ELF-1 (cell line): Measurements from ENCODE around the gene KICS2.
"Not testable (repeated sequence)": the region's sequence is repeated elsewhere in the genome, so short reads cannot be mapped to it uniquely, and the experiment has no call there.

Experiments
- DNase-seq: peaks from one replicate; pipeline ENCODE4 v3.0.0-alpha.2; 2016; ENCODE audit warnings: low read depth, low spot score

Gene KICS2

DNA sequence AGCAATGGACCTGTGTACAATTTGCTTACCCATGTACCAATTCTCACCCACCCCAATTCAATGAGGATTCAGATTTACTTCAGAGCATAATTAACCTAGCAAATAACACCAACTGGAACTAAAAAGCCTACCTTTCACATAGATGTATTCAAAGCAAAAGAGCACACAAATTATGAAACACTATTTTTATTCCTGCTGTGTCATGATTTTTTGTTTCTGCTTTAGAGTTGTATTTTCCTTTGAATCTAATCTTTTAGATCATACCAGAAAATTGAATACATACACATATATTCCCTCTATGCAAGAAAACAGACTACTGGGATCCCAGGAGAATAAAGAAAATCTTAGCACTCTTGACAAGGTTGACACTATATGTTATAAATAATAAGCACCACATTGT lies 5.9 kb downstream of the KICS2 start:
- DNase-seq = no peak

DNA sequence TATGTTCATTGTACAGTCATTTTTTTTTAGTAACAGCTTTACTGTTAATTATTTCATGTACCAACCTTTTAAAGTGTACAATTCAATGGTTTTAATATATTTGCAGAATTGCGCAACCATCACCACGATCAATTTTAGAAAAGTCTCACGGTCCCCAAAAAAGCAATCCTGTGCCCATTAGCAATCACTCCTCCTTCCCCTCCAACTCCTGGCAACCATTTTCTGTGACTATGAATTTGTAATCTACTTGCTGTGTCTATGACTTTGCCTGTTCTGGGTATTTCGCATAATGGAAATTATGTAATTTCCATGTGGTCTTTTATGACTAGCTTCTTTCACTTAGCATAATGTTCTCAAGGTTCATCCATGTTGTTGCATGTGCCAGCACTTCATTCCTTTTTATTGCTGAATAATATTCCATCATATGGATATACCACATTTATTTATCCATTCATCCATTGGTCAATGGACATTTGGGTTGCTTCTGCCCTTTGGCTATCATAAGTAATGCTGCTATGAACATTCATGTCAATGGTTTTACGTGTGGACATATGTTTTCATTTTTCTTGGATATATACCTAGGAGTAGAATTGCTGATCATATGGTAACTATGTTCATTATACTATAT lies 9.9 kb downstream of the KICS2 start:
- DNase-seq = no peak

DNA sequence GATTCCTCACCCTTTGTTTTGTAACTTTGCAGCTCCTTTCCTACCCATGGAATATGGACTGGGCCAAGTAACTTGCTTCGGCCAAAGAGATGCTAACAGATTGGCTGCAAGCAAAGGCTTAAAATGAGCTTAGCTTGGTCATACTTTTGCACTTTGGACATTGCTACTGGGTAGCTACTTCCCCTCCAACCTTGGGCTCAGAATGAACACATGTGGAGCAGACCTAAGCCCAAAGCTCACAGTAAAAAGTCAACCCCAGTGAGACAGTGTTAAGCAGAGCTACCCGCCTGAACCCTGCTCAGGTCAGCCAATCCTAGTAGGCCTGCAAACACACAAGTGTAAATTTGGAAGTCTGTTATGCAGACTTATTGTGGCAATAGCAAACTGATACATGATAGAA lies 14.6 kb downstream of the KICS2 start:
- DNase-seq = no peak

DNA sequence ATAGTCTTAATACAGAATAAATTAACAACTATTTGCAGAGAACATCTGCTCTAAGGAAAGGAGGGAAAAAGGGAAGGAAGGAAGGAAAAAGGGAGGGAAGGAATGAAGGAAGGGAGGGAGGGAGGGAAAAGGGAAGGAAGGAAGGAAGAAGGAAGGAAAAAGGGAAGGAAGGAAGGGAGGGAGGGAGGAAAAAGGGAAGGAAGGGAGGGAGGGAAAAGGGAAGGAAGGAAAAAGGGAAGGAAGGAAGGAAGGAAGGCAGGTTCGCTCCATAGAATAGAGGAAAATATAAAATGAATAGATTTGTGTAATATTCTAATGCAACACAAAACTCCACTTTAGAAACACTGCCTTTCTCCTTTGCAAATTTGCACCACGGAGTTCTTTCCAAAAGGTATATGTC lies 16.6 kb downstream of the KICS2 start:
- DNase-seq = no peak

DNA sequence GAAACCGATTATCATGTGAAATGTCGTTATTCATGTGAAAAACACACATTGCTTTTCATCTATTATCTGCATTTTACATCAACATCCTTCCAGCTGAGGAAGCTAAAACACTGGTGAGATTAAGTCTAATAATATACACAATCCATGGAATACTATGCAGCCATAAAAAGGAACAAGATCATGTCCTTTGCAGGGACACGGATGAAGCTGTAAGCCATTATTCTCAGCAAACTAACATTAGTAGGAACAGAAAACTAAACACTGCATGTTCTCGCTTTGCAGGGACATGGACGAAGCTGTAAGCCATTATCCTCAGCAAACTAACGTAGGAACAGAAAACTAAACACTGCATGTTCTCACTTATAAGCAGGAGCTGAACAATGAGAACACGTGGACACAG lies 18.3 kb downstream of the KICS2 start:
- no peak for DNase-seq

DNA sequence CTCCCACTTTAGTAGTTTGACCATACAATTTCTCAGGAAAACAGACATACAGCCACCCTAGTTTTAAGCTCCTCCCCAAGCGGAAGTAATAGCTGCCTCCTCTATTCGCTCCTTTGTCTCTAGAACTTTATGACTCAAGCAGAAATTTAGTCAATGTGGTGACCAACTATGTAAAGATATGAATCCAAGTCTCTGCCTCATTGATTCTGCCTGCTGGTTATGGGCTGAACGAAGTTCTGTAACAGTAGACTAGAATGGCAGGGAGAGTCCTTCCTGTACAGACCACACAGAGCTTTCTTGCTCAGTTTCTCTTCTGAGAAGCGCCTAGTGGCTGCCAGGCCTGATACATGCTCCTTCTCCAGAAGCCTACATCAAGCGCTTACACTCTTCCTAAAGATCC lies 19.1 kb downstream of the KICS2 start:
- no peak for DNase-seq

DNA sequence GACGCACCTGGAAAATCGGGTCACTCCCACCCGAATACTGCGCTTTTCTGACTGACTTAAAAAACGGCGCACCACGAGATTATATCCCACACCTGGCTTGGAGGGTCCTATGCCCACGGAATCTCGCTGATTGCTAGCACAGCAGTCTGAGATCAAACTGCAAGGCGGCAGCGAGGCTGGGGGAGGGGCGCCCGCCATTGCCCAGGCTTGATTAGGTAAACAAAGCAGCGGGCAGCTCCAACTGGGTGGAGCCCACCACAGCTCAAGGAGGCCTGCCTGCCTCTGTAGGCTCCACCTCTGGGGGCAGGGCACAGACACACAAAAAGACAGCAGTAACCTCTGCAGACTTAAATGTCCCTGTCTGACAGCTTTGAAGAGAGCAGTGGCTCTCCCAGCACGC lies 26.3 kb downstream of the KICS2 start:
- not testable (repeated sequence) for DNase-seq

DNA sequence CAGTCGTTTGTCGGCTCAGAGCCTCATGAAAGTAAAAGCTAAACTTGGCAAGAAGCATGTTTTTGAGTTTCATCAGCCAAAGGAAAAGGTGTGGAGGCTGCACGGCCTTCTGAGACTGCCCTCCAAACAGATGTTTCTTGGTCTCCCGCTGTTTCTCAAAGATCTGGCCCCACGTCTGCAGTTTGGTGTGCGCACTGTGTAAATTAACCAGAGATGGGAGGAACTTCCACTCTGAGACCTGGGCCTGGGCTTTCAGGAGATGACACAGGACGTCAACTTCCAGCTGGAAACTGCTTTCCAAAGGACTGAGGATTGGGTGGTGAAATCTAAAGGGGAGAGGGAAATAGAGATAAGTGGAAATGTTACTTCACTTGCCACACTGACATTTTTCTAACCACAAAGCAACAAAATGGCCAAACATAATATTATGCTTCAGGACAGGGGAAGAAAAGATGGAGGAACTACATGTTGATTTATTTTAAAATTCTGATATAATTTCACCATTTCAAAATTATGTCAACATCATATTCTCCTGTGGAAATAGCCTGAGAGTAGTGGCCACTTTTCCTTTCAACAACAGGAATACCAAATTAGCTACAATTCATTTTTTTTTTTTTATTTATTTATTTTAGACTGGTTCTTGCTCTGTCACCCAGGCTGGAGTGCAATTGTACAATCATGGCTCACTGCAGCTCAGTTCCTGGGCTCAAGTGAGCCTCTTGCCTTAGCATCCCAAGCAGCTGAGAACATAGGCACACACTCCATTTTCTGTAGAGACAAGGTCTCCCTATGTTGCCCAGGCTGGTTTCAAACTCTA lies 27.6 kb downstream of the KICS2 start:
- DNase-seq = no peak

DNA sequence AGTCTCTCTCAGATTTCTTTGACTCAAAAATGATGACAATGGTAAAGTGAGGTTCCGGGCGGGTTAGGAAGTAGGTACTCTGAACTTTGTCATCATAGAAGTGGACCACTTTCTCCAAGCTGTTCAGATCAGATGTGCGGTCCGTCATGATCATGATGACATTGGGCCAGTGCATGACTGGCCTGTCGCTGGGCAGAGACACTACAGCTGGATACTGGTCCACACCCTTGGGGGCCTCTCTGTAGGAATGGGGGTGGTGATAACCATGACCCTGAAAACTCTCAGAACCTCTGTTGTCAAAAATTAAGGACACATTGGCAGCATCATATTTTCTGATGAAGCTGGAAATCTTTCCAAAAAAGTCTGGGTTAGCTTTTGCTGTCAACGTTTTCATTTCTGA lies 28.2 kb downstream of the KICS2 start:
- no peak for DNase-seq

DNA sequence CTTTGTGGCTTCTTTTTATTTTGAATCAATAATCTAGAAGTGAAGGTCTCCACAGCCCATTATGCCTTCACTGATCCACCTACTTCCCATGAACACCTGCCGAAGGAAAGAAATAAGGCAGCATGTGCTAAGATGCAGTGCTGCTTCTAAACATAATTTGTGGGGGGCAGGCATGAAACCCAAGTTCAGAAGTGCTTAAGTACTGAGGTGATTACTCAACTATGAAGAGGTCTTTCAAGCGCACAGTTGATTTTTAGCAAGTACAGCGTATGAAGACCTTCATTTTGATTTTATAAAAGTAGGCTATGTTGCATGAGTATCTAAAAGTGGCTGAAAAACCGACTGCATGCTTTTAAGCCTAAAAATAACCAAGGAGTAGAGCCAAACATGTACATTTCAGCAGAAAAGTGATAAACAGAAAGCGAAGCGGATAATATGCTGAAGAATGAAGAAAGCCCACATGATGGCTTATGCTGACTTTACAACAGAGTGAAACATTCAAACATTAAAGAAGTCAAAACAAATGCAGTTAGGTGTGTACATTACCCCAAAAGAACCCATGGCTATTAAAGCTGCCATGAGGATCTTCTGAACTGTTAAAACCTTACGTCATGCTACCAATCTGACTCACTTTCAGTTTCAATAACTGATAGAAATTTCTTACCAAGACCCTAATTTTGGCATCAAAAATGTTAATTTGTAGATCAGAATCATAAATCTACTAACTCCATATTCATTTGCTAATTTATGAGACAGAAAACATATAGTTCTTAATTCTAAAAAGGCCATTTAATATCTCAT lies 29.3 kb downstream of the KICS2 start:
- DNase-seq = no peak

DNA sequence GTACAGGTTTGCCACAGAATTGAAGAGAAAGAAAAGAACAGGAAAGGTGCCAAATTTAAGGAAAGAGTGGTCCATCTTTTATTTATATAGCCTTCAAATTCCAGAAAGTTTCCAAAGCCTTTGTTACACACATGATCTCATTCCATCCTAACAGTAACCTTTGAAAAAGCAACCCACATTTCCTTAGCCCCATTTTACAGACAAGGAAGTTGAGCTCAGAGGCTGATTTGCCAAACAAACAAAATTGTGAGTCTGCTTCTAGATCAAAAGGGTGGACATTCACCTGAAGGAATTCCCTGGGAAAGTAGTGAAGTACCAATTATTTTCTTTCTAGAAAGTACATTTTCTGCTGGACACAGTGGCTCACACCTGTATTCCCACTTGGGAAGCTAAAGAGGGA lies 32.0 kb downstream of the KICS2 start:
- DNase-seq = no peak

DNA sequence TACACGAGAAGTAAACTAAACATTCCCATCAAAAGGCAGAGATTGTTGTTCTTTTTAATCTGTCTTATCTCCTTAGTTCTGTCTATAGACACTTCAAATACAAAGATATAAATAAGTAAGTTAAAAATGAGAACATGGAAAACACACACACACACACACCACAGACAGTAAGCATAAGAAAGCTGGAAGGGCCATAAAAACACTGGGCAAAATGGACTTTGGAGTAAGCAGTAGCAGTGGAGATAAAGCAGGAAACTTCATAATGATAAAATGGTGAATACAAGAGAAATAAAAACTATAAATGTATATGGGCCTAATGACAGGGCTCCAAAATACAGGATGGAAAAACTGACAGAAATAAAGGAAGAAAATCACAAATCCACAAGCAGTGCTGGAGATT lies 32.6 kb downstream of the KICS2 start:
- DNase-seq = no peak

DNA sequence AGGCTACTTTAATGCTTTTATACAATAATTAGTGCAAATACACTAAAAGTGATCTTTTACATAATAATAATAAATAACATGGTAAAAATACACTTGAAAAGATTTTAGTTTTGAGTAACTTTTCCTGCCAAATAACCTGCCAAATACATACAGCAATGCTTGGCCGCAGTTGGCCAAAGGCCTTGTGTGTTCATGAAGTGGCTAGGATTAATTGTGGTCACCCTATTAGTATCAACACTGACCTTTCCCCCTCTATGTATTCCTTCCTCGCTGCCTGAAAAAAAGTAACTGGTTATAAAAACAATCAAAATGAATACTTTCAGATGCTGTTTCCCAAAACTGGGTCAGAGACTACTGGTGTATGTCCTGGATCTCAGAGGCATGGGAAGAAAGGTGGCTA lies 34.3 kb downstream of the KICS2 start:
- DNase-seq = no peak

DNA sequence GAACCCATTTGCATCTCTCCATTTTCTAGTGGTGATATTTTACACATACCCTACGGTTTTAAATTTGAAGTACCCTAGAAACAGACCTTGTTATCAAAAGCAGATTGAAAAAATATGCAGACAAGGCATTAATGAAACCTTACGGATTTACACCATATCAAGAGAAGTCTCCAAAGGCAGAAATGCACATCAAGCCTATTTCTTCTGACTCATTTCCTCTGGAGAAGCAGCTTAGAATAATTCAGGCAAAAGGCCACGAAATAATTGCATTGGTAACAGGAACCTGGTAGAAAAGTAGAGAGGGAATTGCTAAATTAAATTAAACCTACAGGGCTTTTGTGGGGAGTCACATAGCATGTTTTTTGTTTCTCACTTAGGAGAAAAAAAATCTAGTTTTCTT lies 34.7 kb downstream of the KICS2 start:
- no peak for DNase-seq

DNA sequence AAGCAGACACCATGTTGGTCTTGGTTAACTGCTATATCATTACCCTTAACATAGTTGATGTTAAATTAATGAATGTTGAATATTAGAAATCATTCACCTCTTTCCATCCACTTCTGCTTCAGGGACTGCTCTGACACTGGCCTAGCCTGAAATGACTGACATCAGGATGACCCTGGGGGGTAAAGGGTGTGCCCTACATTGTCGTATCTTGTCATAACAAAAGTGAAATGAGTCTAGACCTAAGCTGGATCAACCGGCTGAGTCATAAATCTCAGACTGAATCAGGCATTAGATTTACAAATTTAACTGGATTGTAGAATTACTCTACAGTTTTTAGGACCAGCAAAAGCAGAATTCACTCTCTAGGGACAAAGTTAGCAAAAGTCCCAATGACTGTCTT lies 35.3 kb downstream of the KICS2 start:
- no peak for DNase-seq

DNA sequence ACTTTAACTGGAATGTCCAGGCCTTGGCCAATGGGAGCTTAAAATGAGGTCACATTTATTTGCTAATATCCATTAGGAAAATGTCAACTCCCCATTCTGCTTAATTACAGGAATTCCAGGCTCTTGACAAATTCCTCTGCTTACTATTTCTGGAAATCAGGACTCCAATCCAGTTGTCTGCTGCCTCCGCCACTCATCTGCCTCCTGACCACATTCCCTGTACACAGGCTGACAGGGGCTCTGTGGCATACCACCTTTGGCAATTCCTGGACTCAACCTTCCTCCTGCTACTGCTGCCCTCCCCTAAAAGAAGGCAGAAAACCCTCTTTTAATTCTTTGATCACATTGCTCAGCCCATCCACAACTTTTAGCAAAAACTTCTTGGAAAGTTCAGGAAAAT lies 37.9 kb downstream of the KICS2 start:
- DNase-seq = no peak

DNA sequence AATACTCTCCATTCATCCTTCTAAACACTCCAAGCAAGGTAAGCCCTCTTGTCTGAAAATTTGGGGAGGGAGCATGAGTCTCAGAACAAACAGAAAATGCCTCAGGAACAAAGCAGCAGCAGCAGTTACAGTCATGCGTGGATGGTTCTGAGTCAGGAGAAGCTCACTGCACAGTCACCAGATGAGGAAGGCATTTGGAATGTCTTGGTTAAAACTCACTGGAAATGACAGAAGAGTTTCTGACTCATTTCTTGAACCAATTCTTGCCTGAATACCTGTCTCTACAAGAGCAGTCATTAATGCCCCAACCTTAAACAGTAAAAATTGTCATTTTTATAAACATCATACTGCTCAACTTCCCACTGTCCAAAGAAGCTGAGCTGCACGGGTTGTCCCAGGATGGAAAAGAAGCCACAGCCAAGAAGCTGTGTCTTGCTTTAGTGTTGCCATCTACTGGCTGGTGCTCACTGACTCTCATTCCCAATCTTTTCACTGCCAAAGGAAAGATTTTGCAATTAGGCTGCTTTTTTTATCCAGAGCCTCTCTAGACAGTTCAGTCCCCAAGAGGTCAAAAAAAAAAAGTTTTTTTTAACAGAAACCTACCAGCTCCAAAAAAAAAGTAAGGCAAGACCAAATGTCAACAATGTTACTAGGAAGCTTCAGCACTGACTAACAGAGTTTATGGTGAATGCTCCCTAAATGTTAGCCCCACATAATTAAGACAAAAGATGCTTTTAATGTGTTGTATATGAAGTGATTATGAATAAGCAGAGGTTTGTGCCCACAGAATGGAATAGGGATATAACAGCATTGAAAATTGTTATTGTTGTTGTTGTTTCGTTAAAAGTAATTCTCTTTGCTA lies 40.4 kb downstream of the KICS2 start:
- DNase-seq = peak; percentile 40

DNA sequence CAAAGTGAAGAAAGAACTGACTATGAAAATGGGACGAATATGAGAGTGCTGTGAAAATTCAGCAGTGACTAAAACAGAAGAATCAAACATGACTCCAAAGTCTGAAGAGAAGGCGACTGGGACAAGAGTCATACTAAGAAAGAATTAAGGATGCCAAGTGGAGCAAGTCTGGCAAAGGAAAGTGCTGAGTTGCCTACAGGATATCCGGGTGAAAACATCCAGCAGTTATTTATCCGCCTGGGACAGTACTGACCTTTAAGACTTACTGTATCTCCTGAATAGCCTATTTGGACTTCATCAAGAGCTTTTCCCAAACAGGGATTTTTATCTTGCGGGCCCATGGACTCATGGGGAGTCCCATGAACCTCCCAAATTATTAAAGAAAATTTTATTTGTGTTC lies 41.1 kb downstream of the KICS2 start:
- DNase-seq = no peak

DNA sequence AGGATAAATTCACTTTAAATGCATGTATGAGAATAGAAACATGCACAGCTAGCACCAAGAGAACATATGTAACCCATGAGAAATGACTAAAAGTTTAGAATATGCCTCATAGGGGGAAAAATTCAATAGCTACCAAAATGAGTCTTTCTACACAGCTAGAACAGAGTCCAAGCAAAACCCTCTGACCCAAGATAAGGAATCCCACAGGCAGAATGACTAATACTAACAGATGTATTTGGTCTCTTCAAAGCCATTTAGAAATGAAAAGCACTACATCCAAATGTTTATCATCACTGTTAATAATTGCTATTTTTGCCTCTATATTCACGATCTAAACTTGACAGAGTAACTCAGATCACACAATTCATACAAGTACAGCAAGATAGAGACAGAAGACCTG lies 44.0 kb downstream of the KICS2 start:
- no peak for DNase-seq

DNA sequence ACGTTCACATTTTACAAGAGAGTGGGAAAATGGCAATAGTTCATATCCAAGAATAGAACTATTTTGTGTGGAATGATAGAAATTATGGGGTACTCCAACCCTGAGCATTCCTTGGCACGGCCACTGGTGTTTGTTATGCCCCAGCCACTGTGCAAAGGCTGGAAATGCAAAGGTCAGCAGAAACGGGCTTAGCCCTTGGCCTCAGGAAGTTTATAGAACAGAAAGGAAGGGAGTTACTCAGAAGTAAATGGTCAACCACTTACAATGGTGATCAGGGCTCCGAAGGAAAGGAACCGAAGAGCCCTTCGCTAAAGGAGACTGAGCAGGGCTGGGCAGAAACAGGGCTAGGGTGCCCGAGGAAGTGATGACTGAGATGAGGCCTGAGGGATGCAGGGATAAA lies 45.1 kb downstream of the KICS2 start:
- DNase-seq = no peak

DNA sequence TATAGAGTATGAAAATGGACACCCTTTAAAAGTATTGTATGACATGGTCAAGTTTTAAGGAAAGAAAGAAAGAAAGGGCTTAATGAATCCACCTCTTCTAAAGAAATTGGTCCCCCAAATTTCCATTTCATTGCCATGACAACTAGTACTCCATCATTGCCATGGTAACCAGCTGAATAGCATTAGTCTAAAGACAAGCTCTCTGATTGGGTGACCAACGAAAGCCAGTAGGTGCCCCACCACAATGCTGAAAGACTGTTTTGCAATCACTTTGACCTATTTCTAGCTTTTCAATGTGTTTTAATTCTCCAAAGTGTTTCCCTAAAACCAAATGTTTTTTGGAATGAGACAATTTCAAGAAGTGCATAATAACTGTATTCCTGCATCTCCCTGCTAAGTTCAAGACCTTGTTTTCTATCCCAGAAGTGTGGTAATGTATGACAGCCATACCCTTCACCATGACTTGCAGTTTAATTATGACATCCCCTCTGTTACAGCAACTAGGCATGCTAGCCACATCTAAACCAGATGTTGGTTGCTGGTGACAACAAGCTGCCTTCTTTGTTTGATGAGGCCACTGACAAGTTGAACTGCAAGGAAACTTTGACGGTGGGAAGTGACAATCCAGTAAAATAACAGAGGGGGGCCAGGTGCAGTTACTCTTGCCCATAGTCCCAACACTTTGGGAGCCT lies 46.7 kb downstream of the KICS2 start:
- no peak for DNase-seq
